Transverse colon (tissue), 4 donors: ENCODE results near the gene SBF2. TPM values are rescaled to one million over a fixed set of nuclear protein-coding genes. Genes with fewer than 3 reads are reported as not detected.
A peak's percentile ranks its signal among the peaks of the same experiment; 100 is the strongest.

Source experiments
- DNase-seq: peaks from one replicate; pipeline ENCODE4 v3.0.0-alpha.2; 2019
- H3K27ac ChIP-seq, 4 donors: fragments of 200-600 bp; sonication (generic); 2 replicates each; pipeline ENCODE4 v1.5.1; 2016 to 2018; ENCODE audit warnings: inconsistent platforms in 4 of 4
- H3K27me3 ChIP-seq: fragments of 200-600 bp; sonication (generic); 2 replicates; pipeline ENCODE4 v1.5.1; 2017; ENCODE audit warnings: inconsistent platforms
- H3K36me3 ChIP-seq, 4 donors: fragments of 200-600 bp; sonication (generic); 2 replicates each; pipeline ENCODE4 v1.5.1; 2017 to 2019; ENCODE audit warnings: inconsistent platforms in 4 of 4
- H3K4me1 ChIP-seq, 4 donors: fragments of 200-600 bp; sonication (generic); 2 replicates each; pipeline ENCODE4 v1.5.1; 2017 to 2020; ENCODE audit warnings: inconsistent platforms in 4 of 4
- H3K4me3 ChIP-seq, 4 donors: fragments of 200-600 bp; sonication (generic); 1 replicate in 1 of 4; 2 replicates in 3 of 4; pipeline versions ENCODE4 v1.5.1 to v1.6.1; 2017 to 2019; ENCODE audit warnings: inconsistent platforms in 4 of 4
- H3K9me3 ChIP-seq, 2 donors: fragments of 200-600 bp; sonication (generic); 2 replicates each; pipeline ENCODE4 v1.5.1; 2017 to 2019; ENCODE audit warnings: inconsistent platforms in 2 of 2
- EP300 ChIP-seq: sonication (generic); formaldehyde crosslinking; IDR thresholded peaks from one replicate; pipeline ENCODE4 v1.6.1; 2017; ENCODE audit warnings: antibody characterized with exemption, low read depth
- POLR2A ChIP-seq: fragments of 450-650 bp; IDR thresholded peaks from one replicate; pipeline ENCODE4 v1.6.1; 2016; ENCODE audit warnings: antibody characterized with exemption, mild to moderate bottlenecking, moderate library complexity
- POLR2AphosphoS5 ChIP-seq, 3 donors: sonication (generic); formaldehyde crosslinking; IDR thresholded peaks; one replicate each; pipeline ENCODE4 v1.6.1; 2016; ENCODE audit warnings: antibody characterized with exemption in 3 of 3
- WGBS, 2 donors: methylation state at CpG; one replicate each; pipeline ENCODE4 v1.1.5; 2018; ENCODE audit warnings: low coverage in 1 of 2; 5-methylcytosine and 5-hydroxymethylcytosine counted together
- in situ Hi-C, 4 donors: fragments of 200-750 bp; cut with MboI; loops; one replicate each; pipeline versions ENCODE4 v1.15.0 to v1.15.1; 2017; ENCODE audit warnings: low sequenced_read_pairs in 3 of 4, low pct_ligation_motif_present in 1 of 4, low pct_unique_long_range_greater_than_20kb in 1 of 4
- intact Hi-C: fragments of 100-400 bp; cut with DNase I; formaldehyde crosslinking; loops from one replicate; pipeline ENCODE4 v1.15.1; 2023; ENCODE audit warnings: low total_unique reads
- total RNA-seq, 4 donors: library from RNA; depleted of rRNA; stranded (reverse); fragments of >200 nt; gene quantifications; one replicate each; pipeline ENCODE4 v1.1.0, GENCODE V29; 2016
- TF ChIP-seq, protein P1 (sequence below), 5 experiments: fragments of 200-600 bp in 3 of 5; fragments of 450-650 bp in 2 of 5; sonication (generic) in 3 of 5; IDR thresholded peaks; 1 replicate in 2 of 5; 2 replicates in 3 of 5; pipeline ENCODE4 v1.5.1; 2016 to 2017; ENCODE audit warnings: antibody characterized with exemption in 5 of 5, inconsistent platforms in 3 of 5, mild to moderate bottlenecking in 2 of 5, moderate library complexity in 1 of 5

SBF2 gene
- 10 to 100 TPM; 46.4 to 71.0 (median 54.8) TPM for total RNA-seq

- TF ChIP-seq POLR2AphosphoS5 (IDR thresholded peaks at IDR 0.05) (peak; percentile 82 to 96 (median 94)), EP300 (no peak), POLR2A (peak; percentile 93)
- intact Hi-C loops (no loop called here), in situ Hi-C loops (no loop called here)
- Histone ChIP-seq H3K4me1 (peaks cover 10 to 55% (median 18%) of the 10 kb centered on the region in 4 donors), H3K27ac (peak within 1 kb of the TSS; percentile 95 to 98 (median 96)), H3K27me3 (no peaks in the 10 kb centered on the region), H3K4me3 (peak within 1 kb of the TSS; percentile 61 to 97 (median 76)), H3K36me3 (no peaks in the 10 kb centered on the region), H3K9me3 (no peaks in the 10 kb centered on the region)
- DNase-seq, result peak; percentile 86
- WGBS, 2 donors, result 2% methylated on average over 31 of the region's 81 CpGs; no CpG with 5 or more reads in 1 of the 2 donors
Measured at GRCh38 chr11:10293423-10294289, at the start of gene SBF2. TSS of gene SBF2 (minus strand) at chr11:10294219. CDS start at chr11:10294069, 150 bp downstream.

DNA sequence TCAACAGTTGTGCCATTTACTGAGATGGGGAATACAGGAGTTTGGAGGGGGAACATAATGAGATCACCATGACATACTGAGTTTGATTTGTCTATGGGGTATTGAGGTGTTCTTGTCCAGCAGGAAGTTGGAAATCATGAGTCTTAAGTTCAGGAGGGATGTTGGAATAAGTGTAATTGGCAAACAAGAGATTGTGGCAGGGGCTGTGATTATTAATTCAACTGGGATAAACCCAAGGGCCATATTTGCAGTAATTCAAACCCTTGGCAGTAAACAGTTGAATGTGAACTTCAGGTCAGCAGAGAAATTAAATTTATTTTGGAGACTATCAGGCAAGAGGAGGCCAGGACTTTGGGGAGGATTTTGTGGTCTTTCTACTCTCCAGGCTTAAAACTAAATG is 44.3 kb upstream of the SBF2 start:
- H3K27ac ChIP-seq, result no peak overlapping the region
- no peaks in the 10 kb centered on the region for H3K36me3 ChIP-seq
- H3K9me3 ChIP-seq, result no peaks in the 10 kb centered on the region
- in situ Hi-C loops, result no loop called here
- H3K4me1 ChIP-seq, result no peaks in the 10 kb centered on the region
- intact Hi-C loops, result no loop called here
- DNase-seq, result no peak
- H3K4me3 ChIP-seq, result no peak overlapping the region
- no peaks in the 10 kb centered on the region for H3K27me3 ChIP-seq
- TF ChIP-seq POLR2AphosphoS5 (IDR thresholded peaks at IDR 0.05) (no peak), EP300 (no peak), POLR2A (no peak)
- TF ChIP-seq, protein P1, sequence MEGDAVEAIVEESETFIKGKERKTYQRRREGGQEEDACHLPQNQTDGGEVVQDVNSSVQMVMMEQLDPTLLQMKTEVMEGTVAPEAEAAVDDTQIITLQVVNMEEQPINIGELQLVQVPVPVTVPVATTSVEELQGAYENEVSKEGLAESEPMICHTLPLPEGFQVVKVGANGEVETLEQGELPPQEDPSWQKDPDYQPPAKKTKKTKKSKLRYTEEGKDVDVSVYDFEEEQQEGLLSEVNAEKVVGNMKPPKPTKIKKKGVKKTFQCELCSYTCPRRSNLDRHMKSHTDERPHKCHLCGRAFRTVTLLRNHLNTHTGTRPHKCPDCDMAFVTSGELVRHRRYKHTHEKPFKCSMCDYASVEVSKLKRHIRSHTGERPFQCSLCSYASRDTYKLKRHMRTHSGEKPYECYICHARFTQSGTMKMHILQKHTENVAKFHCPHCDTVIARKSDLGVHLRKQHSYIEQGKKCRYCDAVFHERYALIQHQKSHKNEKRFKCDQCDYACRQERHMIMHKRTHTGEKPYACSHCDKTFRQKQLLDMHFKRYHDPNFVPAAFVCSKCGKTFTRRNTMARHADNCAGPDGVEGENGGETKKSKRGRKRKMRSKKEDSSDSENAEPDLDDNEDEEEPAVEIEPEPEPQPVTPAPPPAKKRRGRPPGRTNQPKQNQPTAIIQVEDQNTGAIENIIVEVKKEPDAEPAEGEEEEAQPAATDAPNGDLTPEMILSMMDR (IDR thresholded peaks at IDR 0.05), result no peak

DNA sequence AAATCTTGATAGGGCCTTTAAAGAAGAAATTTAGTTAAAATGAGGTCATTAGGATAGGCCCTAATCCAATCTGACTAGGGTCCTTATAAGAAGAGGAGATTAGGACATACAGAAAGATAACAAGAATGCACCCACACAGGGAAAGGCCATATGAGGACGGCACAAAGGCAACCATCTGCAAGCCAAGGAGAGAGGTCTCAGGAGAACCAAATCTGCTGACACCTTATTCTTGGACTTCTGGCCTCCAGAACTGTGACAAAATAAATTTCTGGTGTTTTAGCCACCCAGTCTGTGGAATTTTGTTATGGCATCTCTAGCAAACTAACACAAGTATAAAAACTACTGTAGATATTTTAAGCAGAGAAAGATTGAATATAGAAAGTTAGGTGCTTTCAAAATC is 39.5 kb upstream of the SBF2 start:
- Histone ChIP-seq H3K27ac (no peak overlapping the region), H3K4me1 (peaks cover 0 to 8% (median 6%) of the 10 kb centered on the region in 4 donors), H3K4me3 (no peak overlapping the region), H3K27me3 (no peaks in the 10 kb centered on the region), H3K36me3 (no peaks in the 10 kb centered on the region), H3K9me3 (no peaks in the 10 kb centered on the region)
- TF ChIP-seq POLR2A (no peak), POLR2AphosphoS5 (IDR thresholded peaks at IDR 0.05) (no peak), EP300 (no peak)
- TF ChIP-seq, protein P1 (IDR thresholded peaks at IDR 0.05), result no peak
- intact Hi-C loops (no loop called here), in situ Hi-C loops (no loop called here)
- no peak for DNase-seq
- WGBS, 2 donors, result 90% methylated on average over 1 of the region's 1 CpG; no CpG with 5 or more reads in 1 of the 2 donors

DNA sequence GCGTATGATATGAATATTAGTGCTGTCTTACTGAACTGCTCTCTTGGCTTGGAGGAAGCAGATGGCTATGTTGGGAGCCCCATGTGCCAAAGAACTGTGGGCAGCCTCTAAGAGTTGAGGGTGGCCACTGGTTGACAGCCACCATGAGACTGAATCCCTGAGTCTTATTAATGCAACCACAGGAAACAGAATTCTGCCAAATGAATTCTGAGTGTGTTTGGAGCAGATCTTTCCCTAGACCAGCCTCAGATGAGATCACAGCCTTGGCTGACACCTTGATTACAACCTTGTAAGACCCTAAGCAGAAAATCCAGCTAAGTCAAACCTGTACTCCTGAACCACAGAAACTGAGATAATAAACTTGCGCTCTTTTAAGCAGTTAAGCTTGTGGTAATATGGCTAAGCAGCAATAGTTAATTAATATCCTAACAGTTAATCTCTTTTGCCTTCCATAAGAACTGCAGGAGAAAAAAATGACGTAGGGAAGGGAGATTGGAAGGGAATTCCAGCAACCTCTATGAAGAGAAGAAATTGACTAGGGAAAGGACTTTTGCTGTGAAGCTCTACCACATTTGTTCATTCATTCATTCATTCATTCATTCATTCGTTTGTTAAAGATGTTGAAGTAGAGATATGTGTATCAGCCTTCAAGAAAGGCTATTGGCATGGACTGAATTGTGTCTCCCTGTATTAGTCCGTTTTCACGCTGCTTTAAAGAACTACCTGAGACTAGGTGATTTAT is 37.7 kb upstream of the SBF2 start:
- Histone ChIP-seq H3K27ac (no peak overlapping the region), H3K9me3 (no peaks in the 10 kb centered on the region), H3K36me3 (no peaks in the 10 kb centered on the region), H3K4me3 (no peak overlapping the region), H3K4me1 (peaks cover 5 to 26% (median 18%) of the 10 kb centered on the region in 4 donors), H3K27me3 (no peaks in the 10 kb centered on the region)
- DNase-seq, result no peak
- intact Hi-C loops (no loop called here), in situ Hi-C loops (no loop called here)
- TF ChIP-seq EP300 (no peak), POLR2AphosphoS5 (IDR thresholded peaks at IDR 0.05) (no peak)
- WGBS, 2 donors, result 83 to 91% methylated on average over 6 of the region's 6 CpGs

DNA sequence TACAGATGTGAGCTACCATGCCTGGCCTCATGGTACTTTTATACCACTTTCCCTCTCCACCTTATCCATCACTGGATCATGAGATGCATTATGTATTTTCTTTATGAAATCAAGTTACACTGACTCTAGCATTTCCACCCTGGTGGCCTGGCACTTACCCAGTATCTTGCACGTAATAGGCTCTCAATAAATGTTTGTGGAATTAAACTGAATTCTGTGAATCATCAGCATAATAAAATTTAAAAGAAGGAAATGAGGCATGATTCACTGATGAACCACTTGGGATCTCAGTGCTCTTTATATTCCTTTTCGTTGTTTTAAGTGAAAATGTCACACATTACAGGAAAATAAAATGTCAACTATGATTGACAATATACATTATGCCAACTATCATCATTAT is 35.9 kb upstream of the SBF2 start:
- in situ Hi-C loops, result loop anchor here in 1 of 4 donors (10.0 kb wide), 1 partner anchor 575 kb away; no protein-coding TSS in a partner anchor
- TF ChIP-seq, protein P1 (IDR thresholded peaks at IDR 0.05), result no peak
- TF ChIP-seq POLR2AphosphoS5 (IDR thresholded peaks at IDR 0.05) (no peak), POLR2A (no peak), EP300 (no peak)
- H3K36me3 ChIP-seq, result no peaks in the 10 kb centered on the region
- DNase-seq, result no peak
- no peak overlapping the region for H3K27ac ChIP-seq
- intact Hi-C loops, result no loop called here
- 56 to 69% methylated on average over 2 of the region's 2 CpGs for WGBS, 2 donors
- no peak overlapping the region for H3K4me3 ChIP-seq
- H3K9me3 ChIP-seq, result no peaks in the 10 kb centered on the region
- peaks cover 5 to 38% (median 29%) of the 10 kb centered on the region in 4 donors for H3K4me1 ChIP-seq
- no peaks in the 10 kb centered on the region for H3K27me3 ChIP-seq
